ENCODE results near the gene ARHGAP8. TPM values are rescaled to one million over a fixed set of nuclear protein-coding genes. Genes with fewer than 3 reads are reported as not detected.
"Not testable (repeated sequence)": the region's sequence is repeated elsewhere in the genome, so short reads cannot be mapped to it uniquely, and the experiment has no call there.

ARHGAP8 gene
- total RNA-seq, 1 donor from 2014 or later, result 0.25 TPM

DNA sequence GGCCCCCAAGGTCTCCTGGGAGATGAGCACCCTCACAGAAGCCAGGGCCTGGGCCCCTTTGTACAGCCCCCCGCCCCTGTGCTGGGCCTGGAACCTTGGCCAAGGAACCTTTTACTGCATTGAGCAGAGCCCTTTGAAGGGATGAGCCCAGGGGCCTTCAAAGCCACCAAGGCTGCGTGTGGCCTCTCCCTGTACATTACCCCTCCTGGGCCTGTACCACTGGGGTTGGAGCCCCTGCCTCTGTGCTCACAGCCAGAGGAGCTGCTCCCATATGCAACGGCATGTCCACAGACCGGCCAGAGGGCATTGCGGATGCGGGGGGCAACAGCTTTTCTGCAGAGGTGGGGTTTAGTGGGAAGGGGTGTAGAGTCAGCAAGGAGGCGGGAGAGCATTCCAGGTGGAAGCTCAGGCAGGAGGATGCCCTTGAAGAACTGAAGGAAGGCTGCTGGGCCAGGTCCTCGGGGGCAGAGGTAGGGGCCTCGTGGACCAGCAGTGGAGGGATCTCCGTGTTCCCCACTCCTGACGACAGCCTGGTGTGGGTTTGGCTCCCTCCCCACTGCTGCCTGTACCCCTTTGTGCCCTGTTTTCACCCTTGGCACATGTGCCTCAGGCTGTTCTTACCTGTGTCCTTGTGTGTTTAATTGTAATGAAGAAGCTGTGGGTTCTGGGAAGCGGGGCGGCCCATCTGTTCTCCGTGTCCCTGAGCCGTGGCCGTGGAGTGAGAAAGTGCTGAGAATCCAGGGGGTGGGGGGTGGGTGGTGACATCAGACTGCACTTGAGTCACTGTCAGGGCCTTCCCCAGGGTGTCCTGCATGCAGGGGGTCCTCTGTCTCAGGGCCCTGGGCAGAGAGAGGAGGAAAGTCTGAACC, 46.9 kb downstream of the ARHGAP8 start:
- H3K27ac Mint-ChIP-seq (ENCODE audit: unreplicated experiment), result no peak overlapping the region
- no peak for TF ChIP-seq CTCF (IDR thresholded peaks at IDR 0.05)
- H3K36me3 Mint-ChIP-seq (ENCODE audit: low read depth), result no peaks in the 10 kb centered on the region
- no peak overlapping the region for H3K4me3 Mint-ChIP-seq (ENCODE audit: unreplicated experiment)
- no peaks in the 10 kb centered on the region for H3K4me1 Mint-ChIP-seq (ENCODE audit: low read depth)
- DNase-seq (ENCODE audit: low spot score), result no peak
- H3K9me3 Mint-ChIP-seq (ENCODE audit: low read depth), result no peaks in the 10 kb centered on the region
- H3K27me3 Mint-ChIP-seq (ENCODE audit: low read depth), result peaks cover 33% of the 10 kb centered on the region

DNA sequence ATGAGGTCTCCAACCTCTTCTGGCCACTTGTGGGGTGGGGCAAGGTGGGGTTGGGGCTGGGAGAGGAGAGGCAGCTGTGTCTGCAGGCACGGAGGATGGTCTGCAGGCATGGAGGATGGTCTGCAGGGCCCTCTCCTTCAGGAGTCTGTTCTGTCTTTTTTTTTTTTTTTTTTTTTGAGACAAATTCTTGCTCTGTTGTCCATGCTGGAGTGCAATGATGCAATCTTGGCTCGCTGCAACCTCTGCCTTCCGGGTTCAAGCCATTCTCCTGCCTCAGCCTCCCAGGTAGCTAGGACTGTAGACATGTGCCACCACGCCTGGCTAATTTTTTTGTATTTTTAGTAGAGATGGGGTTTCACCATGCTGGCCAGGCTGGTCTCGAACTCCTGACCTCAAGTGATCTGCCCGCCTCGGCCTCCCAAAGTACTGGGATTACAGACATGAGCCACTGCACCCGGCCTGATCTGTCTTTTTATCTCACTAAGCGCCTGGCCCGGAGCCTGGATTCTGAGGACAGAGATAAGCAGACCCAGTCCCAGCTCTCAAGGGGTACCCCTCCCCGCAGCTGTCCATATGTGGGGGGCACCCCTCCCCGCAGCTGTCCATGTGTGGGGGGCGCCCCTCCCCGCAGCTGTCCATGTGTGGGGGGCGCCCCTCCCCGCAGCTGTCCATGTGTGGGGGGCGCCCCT, 47.7 kb downstream of the ARHGAP8 start:
- not testable (repeated sequence) for H3K4me1 Mint-ChIP-seq (ENCODE audit: low read depth); H3K27ac Mint-ChIP-seq (ENCODE audit: unreplicated experiment); H3K9me3 Mint-ChIP-seq (ENCODE audit: low read depth)

GRCh38 chr22:44801476-44801875, 49.1 kb downstream of the ARHGAP8 start:
- no peak for DNase-seq (ENCODE audit: low spot score)
- H3K27ac Mint-ChIP-seq (ENCODE audit: unreplicated experiment), result no peak overlapping the region
- no peak for TF ChIP-seq CTCF (IDR thresholded peaks at IDR 0.05)

More for the DNA sequence above, 47.7 kb downstream of the ARHGAP8 start:
- not testable (repeated sequence) for H3K36me3 Mint-ChIP-seq (ENCODE audit: low read depth); H3K4me3 Mint-ChIP-seq (ENCODE audit: unreplicated experiment); DNase-seq (ENCODE audit: low spot score)
- peaks cover 41% of the 10 kb centered on the region for H3K27me3 Mint-ChIP-seq (ENCODE audit: low read depth)

DNA sequence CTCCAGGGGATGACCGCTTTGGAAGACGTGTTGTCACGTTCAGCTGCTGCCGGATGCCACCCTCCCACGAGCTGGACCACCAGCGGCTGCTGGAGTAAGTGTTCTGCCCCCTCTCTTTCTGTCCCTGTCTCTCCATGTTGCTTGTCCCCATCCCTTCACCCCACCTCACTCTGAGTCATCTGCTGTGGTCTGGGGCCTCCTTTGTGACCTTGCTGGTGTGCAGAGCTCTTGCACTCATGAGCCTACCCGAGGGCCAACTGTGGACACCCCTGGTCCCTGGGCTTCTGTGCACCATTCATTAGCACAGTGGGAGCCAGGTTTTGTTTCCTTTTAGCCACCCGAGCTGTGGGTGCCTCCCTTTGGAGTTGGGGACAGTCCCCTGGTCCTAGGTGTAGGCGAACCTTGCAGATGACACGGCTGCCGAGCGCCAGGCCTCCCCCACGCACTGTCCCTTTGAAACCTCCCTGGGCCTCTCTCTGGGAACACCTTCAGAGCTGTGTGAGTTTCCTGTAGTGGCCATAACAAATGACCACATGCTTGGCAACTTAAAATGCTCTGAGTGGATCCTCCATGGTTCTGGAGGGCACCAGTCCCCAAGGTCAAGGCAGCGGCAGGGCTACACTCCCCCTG, 49.8 kb downstream of the ARHGAP8 start:
- no peak for TF ChIP-seq CTCF (IDR thresholded peaks at IDR 0.05)

More at GRCh38 chr22:44801476-44801875, 49.1 kb downstream of the ARHGAP8 start:
- Mint-ChIP-seq H3K9me3 (ENCODE audit: low read depth) (no peaks in the 10 kb centered on the region), H3K27me3 (ENCODE audit: low read depth) (peaks cover 52% of the 10 kb centered on the region), H3K4me3 (ENCODE audit: unreplicated experiment) (no peak overlapping the region), H3K4me1 (ENCODE audit: low read depth) (no peaks in the 10 kb centered on the region), H3K36me3 (ENCODE audit: low read depth) (peaks cover 2% of the 10 kb centered on the region)

GRCh38 chr22:44802956-44803355, 50.6 kb downstream of the ARHGAP8 start:
- H3K4me1 Mint-ChIP-seq (ENCODE audit: low read depth), result no peaks in the 10 kb centered on the region
- TF ChIP-seq CTCF (IDR thresholded peaks at IDR 0.05), result no peak
- H3K9me3 Mint-ChIP-seq (ENCODE audit: low read depth), result no peaks in the 10 kb centered on the region
- no peak overlapping the region for H3K27ac Mint-ChIP-seq (ENCODE audit: unreplicated experiment)
- H3K4me3 Mint-ChIP-seq (ENCODE audit: unreplicated experiment), result no peak overlapping the region
- peaks cover 46% of the 10 kb centered on the region for H3K27me3 Mint-ChIP-seq (ENCODE audit: low read depth)
- peaks cover 2% of the 10 kb centered on the region for H3K36me3 Mint-ChIP-seq (ENCODE audit: low read depth)
- no peak for DNase-seq (ENCODE audit: low spot score)

More for the DNA sequence above, 49.8 kb downstream of the ARHGAP8 start:
- peaks cover 2% of the 10 kb centered on the region for H3K36me3 Mint-ChIP-seq (ENCODE audit: low read depth)
- H3K27me3 Mint-ChIP-seq (ENCODE audit: low read depth), result peaks cover 49% of the 10 kb centered on the region
- no peak for DNase-seq (ENCODE audit: low spot score)
- H3K4me3 Mint-ChIP-seq (ENCODE audit: unreplicated experiment), result no peak overlapping the region
- H3K9me3 Mint-ChIP-seq (ENCODE audit: low read depth), result no peaks in the 10 kb centered on the region
- H3K27ac Mint-ChIP-seq (ENCODE audit: unreplicated experiment), result no peak overlapping the region
- no peaks in the 10 kb centered on the region for H3K4me1 Mint-ChIP-seq (ENCODE audit: low read depth)

All from chondrocyte (in vitro differentiated cells).